ENCODE results near the gene TADA2B. TPM values are rescaled to one million over a fixed set of nuclear protein-coding genes. Genes with fewer than 3 reads are reported as not detected.

The TADA2B gene
- total and polyA plus RNA-seq, 2 of the 4 experiments (the other 2 are of a cell fraction): 6.1 to 8.6 TPM

- Histone ChIP-seq H3K27me3 (ENCODE audit: control insufficient read depth, insufficient read depth, low read length) (no peaks in the 10 kb centered on the region), H3K4ac (ENCODE audit: low read depth, low read length) (no peak overlapping the region), H2BK20ac (ENCODE audit: low read depth, low read length) (no peak overlapping the region), H3K9me3 (ENCODE audit: control insufficient read depth, insufficient read depth, low read length) (no peaks in the 10 kb centered on the region), H3K27ac (ENCODE audit: insufficient read depth, low read length) (no peak overlapping the region), H3K4me2 (ENCODE audit: low read depth, low read length) (no peak overlapping the region), H3K79me1 (ENCODE audit: low read depth in 1 of 2, low read length in 2 of 2) (peaks cover 12 to 33% of the 10 kb centered on the region in 2 experiments; a peak in 3 of 4 replicates), H2AFZ (replicated peaks; ENCODE audit: low read length, poor library complexity) (no peak overlapping the region), H4K8ac (ENCODE audit: low read depth in 2 of 2, low read length in 2 of 2) (no peak overlapping the region), H2AK5ac (ENCODE audit: low read depth, low read length) (no peak overlapping the region), H3K56ac (ENCODE audit: extremely low read depth, insufficient read depth, low read length) (no peak overlapping the region), H3K9me1 (ENCODE audit: insufficient read depth, low read length) (no peaks in the 10 kb centered on the region), H3K14ac (replicated peaks; ENCODE audit: low read depth, low read length) (no peak overlapping the region), H4K5ac (ENCODE audit: low read depth, low read length) (no peak overlapping the region), H3K4me1 (ENCODE audit: control insufficient read depth, insufficient read depth, low read length) (peaks cover 2% of the 10 kb centered on the region; the same call in 1 of the 2 replicates), H2BK5ac (ENCODE audit: low read depth, low read length, poor library complexity, severe bottlenecking) (no peak overlapping the region), H3K23ac (ENCODE audit: low read depth, low read length) (no peak overlapping the region), H3K36me3 (ENCODE audit: control insufficient read depth, insufficient read depth, low read length) (peaks cover 37% of the 10 kb centered on the region), H2BK120ac (ENCODE audit: low read depth, low read length) (no peak overlapping the region), H3K9ac (ENCODE audit: low read depth, low read length) (no peak overlapping the region), H3K18ac (ENCODE audit: low read depth, low read length) (no peak overlapping the region), H2BK15ac (ENCODE audit: low read depth, low read length) (no peak overlapping the region), H2AK9ac (replicated peaks; ENCODE audit: low read depth, low read length, poor library complexity) (no peak overlapping the region), H4K20me1 (ENCODE audit: insufficient read depth, low read length) (no peaks in the 10 kb centered on the region), H3K4me3 (ENCODE audit: insufficient read depth, low read depth, low read length) (no peak overlapping the region), H4K91ac (ENCODE audit: insufficient read depth, low read depth, low read length) (no peak overlapping the region)
- 89% methylated on average over 5 of the region's 12 CpGs; no CpG with 5 or more reads in 1 of the 2 experiments for WGBS, 2 experiments (ENCODE audit: extremely low coverage in 2 of 2, insufficient read length in 1 of 2)
- intact Hi-C loops (cut with micrococcal nuclease) (no loop called here), dilution Hi-C loops (cut with HindIII; ENCODE audit: low sequenced_read_pairs, unreplicated experiment) (no loop called here), in situ Hi-C loops (cut with MboI; ENCODE audit: low sequenced_read_pairs) (no loop called here)
- no peak for TF ChIP-seq POLR2A (IDR thresholded peaks at IDR 0.05; ENCODE audit: low read depth, low read length)
- TF ChIP-seq MXI1 (IDR thresholded peaks at IDR 0.05; ENCODE audit: borderline replicate concordance, low read depth, low read length): no peak
- no peak for TF ChIP-seq SMC3 (IDR thresholded peaks at IDR 0.05; ENCODE audit: low read depth, low read length)
- ChIA-PET CTCF (interaction anchor here (0.7 to 0.8 kb wide), 2 partner anchors 10 to 11 kb away, joined by 3 read pairs; no protein-coding TSS in a partner anchor), POLR2A (ENCODE audit: unreplicated experiment) (no interaction called here)
- BruUV-seq (replicated peaks): no TSS peak
- ATAC-seq (ENCODE audit: low read depth) (no peak), DNase-seq (no peak)
Measured at GRCh38 chr4:7007142-7007907, 35.8 kb upstream of the TADA2B start.

Data from IMR-90 (cell line).